IMR-90 (cell line): ENCODE measurements around the gene SNX7.

Experiments
- POLR2A ChIP-seq: IDR thresholded peaks from 2 replicates; pipeline ENCODE4 v1.6.1; 2012; ENCODE audit warnings: mild to moderate bottlenecking, low read depth, low read length
- USF2 ChIP-seq: fragments of 150-350 bp; IDR thresholded peaks from 2 replicates; pipeline ENCODE4 v1.6.1; 2017; ENCODE audit warnings: mild to moderate bottlenecking, antibody characterized with exemption, low read length, low read depth
- TF ChIP-seq, protein P1 (sequence below): conservative IDR thresholded peaks from 2 replicates; pipeline ENCODE4 v1.5.1; 2012; ENCODE audit warnings: mild to moderate bottlenecking, low read depth, low read length, improper control_type of control experiment

DNA sequence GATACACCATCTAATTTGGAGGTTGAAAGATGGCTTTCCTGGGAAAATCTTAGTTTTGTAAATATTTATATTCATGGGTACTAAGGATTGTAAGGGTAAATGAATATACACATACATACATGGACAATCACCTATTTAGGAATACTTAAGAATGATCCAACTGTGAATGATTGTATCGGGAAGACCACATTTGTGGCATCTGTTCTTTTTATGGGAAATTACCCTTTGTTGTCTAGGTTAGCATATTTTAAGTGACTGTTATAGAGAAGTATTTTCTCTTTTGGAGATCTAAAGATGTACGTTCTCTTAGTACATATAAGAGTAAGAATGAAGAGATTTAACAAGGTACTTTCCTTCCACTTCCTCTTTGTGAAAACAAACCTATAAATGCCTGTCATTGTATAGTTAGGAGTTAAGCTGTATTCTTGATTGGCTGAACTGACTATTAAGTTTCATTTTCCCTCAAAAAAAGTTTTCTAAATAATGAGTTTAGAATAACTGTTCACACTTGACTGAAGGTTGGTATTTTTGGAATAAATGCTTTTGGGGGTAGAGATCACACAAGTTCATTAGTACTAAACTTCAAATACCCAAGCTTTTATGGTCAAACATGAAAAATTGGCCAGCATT is 26.7 kb downstream of the SNX7 start:
- TF ChIP-seq USF2 (no peak), POLR2A (no peak)
- TF ChIP-seq, protein P1, sequence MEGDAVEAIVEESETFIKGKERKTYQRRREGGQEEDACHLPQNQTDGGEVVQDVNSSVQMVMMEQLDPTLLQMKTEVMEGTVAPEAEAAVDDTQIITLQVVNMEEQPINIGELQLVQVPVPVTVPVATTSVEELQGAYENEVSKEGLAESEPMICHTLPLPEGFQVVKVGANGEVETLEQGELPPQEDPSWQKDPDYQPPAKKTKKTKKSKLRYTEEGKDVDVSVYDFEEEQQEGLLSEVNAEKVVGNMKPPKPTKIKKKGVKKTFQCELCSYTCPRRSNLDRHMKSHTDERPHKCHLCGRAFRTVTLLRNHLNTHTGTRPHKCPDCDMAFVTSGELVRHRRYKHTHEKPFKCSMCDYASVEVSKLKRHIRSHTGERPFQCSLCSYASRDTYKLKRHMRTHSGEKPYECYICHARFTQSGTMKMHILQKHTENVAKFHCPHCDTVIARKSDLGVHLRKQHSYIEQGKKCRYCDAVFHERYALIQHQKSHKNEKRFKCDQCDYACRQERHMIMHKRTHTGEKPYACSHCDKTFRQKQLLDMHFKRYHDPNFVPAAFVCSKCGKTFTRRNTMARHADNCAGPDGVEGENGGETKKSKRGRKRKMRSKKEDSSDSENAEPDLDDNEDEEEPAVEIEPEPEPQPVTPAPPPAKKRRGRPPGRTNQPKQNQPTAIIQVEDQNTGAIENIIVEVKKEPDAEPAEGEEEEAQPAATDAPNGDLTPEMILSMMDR, result no peak
